IPS-18a (cell line): ENCODE measurements around the gene VASP.

Experiments used
- H3K27ac ChIP-seq: one replicate; pipeline ENCODE4 v1.5.1; 2013; ENCODE audit warnings: low read length
- H3K27me3 ChIP-seq: one replicate; pipeline ENCODE4 v1.6.1; 2013; ENCODE audit warnings: mild to moderate bottlenecking, low read length; ENCODE audit not compliant: control insufficient read depth, insufficient read depth
- H3K36me3 ChIP-seq: one replicate; pipeline ENCODE4 v1.6.1; 2013; ENCODE audit warnings: low read depth, low read length; ENCODE audit not compliant: control insufficient read depth
- H3K4me1 ChIP-seq: one replicate; pipeline ENCODE4 v1.6.1; 2013; ENCODE audit warnings: low read depth, low read length; ENCODE audit not compliant: control insufficient read depth
- H3K4me3 ChIP-seq: one replicate; pipeline ENCODE4 v1.5.1; 2013; ENCODE audit warnings: low read length
- H3K9ac ChIP-seq: one replicate; pipeline ENCODE4 v1.6.1; 2013; ENCODE audit warnings: mild to moderate bottlenecking, low read length, moderate library complexity
- H3K9me3 ChIP-seq: one replicate; pipeline ENCODE4 v1.6.1; 2013; ENCODE audit warnings: low read depth, low read length; ENCODE audit not compliant: control insufficient read depth

Gene VASP

GRCh38 chr19:45492137-45492626, 15.1 kb upstream of the VASP start:
- Histone ChIP-seq H3K27ac (no peak overlapping the region), H3K9ac (no peak overlapping the region), H3K27me3 (peaks cover 15% of the 10 kb centered on the region), H3K9me3 (no peaks in the 10 kb centered on the region), H3K4me1 (peaks cover 10% of the 10 kb centered on the region), H3K4me3 (peak overlapping the region; percentile 78), H3K36me3 (no peaks in the 10 kb centered on the region)

GRCh38 chr19:45492627-45493470, 14.4 kb upstream of the VASP start:
- peak overlapping the region; percentile 39 for H3K9ac ChIP-seq
- peaks cover 14% of the 10 kb centered on the region for H3K4me1 ChIP-seq
- H3K9me3 ChIP-seq: no peaks in the 10 kb centered on the region
- H3K27ac ChIP-seq: no peak overlapping the region
- no peaks in the 10 kb centered on the region for H3K36me3 ChIP-seq
- H3K4me3 ChIP-seq: peak overlapping the region; percentile 78
- peaks cover 17% of the 10 kb centered on the region for H3K27me3 ChIP-seq

- H3K9ac ChIP-seq: no peak overlapping the region
- H3K27ac ChIP-seq: no peak overlapping the region
- H3K36me3 ChIP-seq: no peaks in the 10 kb centered on the region
- no peak overlapping the region for H3K4me3 ChIP-seq
- no peaks in the 10 kb centered on the region for H3K9me3 ChIP-seq
- H3K27me3 ChIP-seq: peaks cover 32% of the 10 kb centered on the region
- peaks cover 19% of the 10 kb centered on the region for H3K4me1 ChIP-seq
These were observed 12.9 kb upstream of the VASP start for GRCh38 chr19:45494261-45494916.

GRCh38 chr19:45495178-45495577, 12.1 kb upstream of the VASP start:
- Histone ChIP-seq H3K4me1 (peaks cover 19% of the 10 kb centered on the region), H3K27ac (no peak overlapping the region)

GRCh38 chr19:45496349-45496953, 10.8 kb upstream of the VASP start:
- Histone ChIP-seq H3K36me3 (no peaks in the 10 kb centered on the region), H3K9me3 (no peaks in the 10 kb centered on the region), H3K27me3 (peaks cover 42% of the 10 kb centered on the region), H3K27ac (no peak overlapping the region), H3K9ac (peak overlapping the region; percentile 28), H3K4me3 (peak overlapping the region; percentile 75), H3K4me1 (peaks cover 26% of the 10 kb centered on the region)

More at GRCh38 chr19:45495178-45495577, 12.1 kb upstream of the VASP start:
- H3K27me3 ChIP-seq: peaks cover 38% of the 10 kb centered on the region
- no peaks in the 10 kb centered on the region for H3K36me3 ChIP-seq
- H3K9ac ChIP-seq: no peak overlapping the region
- no peak overlapping the region for H3K4me3 ChIP-seq
- H3K9me3 ChIP-seq: no peaks in the 10 kb centered on the region

GRCh38 chr19:45497791-45498190, 9.5 kb upstream of the VASP start:
- Histone ChIP-seq H3K27ac (no peak overlapping the region), H3K4me3 (peak overlapping the region; percentile 46), H3K27me3 (peaks cover 42% of the 10 kb centered on the region), H3K9ac (no peak overlapping the region), H3K36me3 (no peaks in the 10 kb centered on the region), H3K4me1 (peaks cover 34% of the 10 kb centered on the region), H3K9me3 (no peaks in the 10 kb centered on the region)

- Histone ChIP-seq H3K36me3 (no peaks in the 10 kb centered on the region), H3K27me3 (peaks cover 42% of the 10 kb centered on the region), H3K4me3 (peak within 1 kb of the TSS; percentile 59), H3K9ac (peak within 1 kb of the TSS; percentile 31), H3K27ac (no peak within 1 kb of the TSS), H3K9me3 (no peaks in the 10 kb centered on the region), H3K4me1 (peaks cover 29% of the 10 kb centered on the region)
These were observed 8.7 kb upstream of the VASP start, which contains the start of gene PPM1N for GRCh38 chr19:45498411-45499195. PPM1N (plus strand) TSS chr19:45498443; CDS start chr19:45498473, 30 bp downstream.

- no peaks in the 10 kb centered on the region for H3K9me3 ChIP-seq
- H3K27me3 ChIP-seq: peaks cover 42% of the 10 kb centered on the region
- peaks cover 29% of the 10 kb centered on the region for H3K4me1 ChIP-seq
- peak overlapping the region; percentile 46 for H3K4me3 ChIP-seq
- no peaks in the 10 kb centered on the region for H3K36me3 ChIP-seq
- H3K9ac ChIP-seq: peak overlapping the region; percentile 31
- H3K27ac ChIP-seq: no peak overlapping the region
These were observed 7.8 kb upstream of the VASP start for GRCh38 chr19:45499196-45500180.

- no peak overlapping the region for H3K27ac ChIP-seq
- H3K9ac ChIP-seq: no peak overlapping the region
- H3K36me3 ChIP-seq: no peaks in the 10 kb centered on the region
- H3K4me1 ChIP-seq: peaks cover 28% of the 10 kb centered on the region
- H3K27me3 ChIP-seq: peaks cover 29% of the 10 kb centered on the region
- no peak overlapping the region for H3K4me3 ChIP-seq
- H3K9me3 ChIP-seq: no peaks in the 10 kb centered on the region
These were observed 6.2 kb upstream of the VASP start for GRCh38 chr19:45500918-45501729.

GRCh38 chr19:45501730-45502014, 5.6 kb upstream of the VASP start:
- H3K9me3 ChIP-seq: no peaks in the 10 kb centered on the region
- H3K27me3 ChIP-seq: peaks cover 27% of the 10 kb centered on the region
- no peak overlapping the region for H3K4me3 ChIP-seq
- no peak overlapping the region for H3K9ac ChIP-seq
- H3K27ac ChIP-seq: no peak overlapping the region
- H3K4me1 ChIP-seq: peaks cover 28% of the 10 kb centered on the region
- no peaks in the 10 kb centered on the region for H3K36me3 ChIP-seq
